HEK293 (cell line): ENCODE data around the gene C1QTNF1.

Experiments used
- BCL11A ChIP-seq: fragments of 450-650 bp; formaldehyde crosslinking; IDR thresholded peaks from 2 replicates; pipeline ENCODE4 v1.5.1; 2016; ENCODE audit warnings: low read depth, missing biosample characterization, missing genetic modification characterization
- KLF1 ChIP-seq: fragments of 450-650 bp; formaldehyde crosslinking; IDR thresholded peaks from 2 replicates; pipeline ENCODE4 v1.5.1; 2016; ENCODE audit warnings: missing biosample characterization, missing genetic modification characterization
- OSR2 ChIP-seq: fragments of 450-650 bp; formaldehyde crosslinking; IDR thresholded peaks from 2 replicates; pipeline ENCODE4 v1.5.1; 2016; ENCODE audit warnings: missing biosample characterization, missing genetic modification characterization
- PRDM1 ChIP-seq: fragments of 450-650 bp; formaldehyde crosslinking; IDR thresholded peaks from 2 replicates; pipeline ENCODE4; 2016; ENCODE audit warnings: missing biosample characterization, missing genetic modification characterization
- SP2 ChIP-seq: fragments of 450-650 bp; formaldehyde crosslinking; IDR thresholded peaks from 2 replicates; pipeline ENCODE4 v1.5.1; 2016; ENCODE audit warnings: missing biosample characterization, missing genetic modification characterization
- ZBTB20 ChIP-seq: fragments of 450-650 bp; formaldehyde crosslinking; IDR thresholded peaks from 2 replicates; pipeline ENCODE4 v1.5.1; 2016; ENCODE audit warnings: missing biosample characterization, missing genetic modification characterization
- ZFP37 ChIP-seq: fragments of 450-650 bp; formaldehyde crosslinking; IDR thresholded peaks from 2 replicates; pipeline ENCODE4 v1.5.1; 2016; ENCODE audit warnings: missing biosample characterization, missing genetic modification characterization
- ZNF121 ChIP-seq: fragments of 450-650 bp; formaldehyde crosslinking; IDR thresholded peaks from 2 replicates; pipeline ENCODE4 v1.5.1; 2016; ENCODE audit warnings: missing biosample characterization, missing genetic modification characterization
- ZNF133 ChIP-seq: fragments of 450-650 bp; formaldehyde crosslinking; IDR thresholded peaks from 2 replicates; pipeline ENCODE4 v1.5.1; 2016; ENCODE audit warnings: missing biosample characterization, missing genetic modification characterization
- ZNF138 ChIP-seq: fragments of 450-650 bp; formaldehyde crosslinking; IDR thresholded peaks from 2 replicates; pipeline ENCODE4 v1.5.1; 2016; ENCODE audit warnings: missing biosample characterization, missing genetic modification characterization, borderline replicate concordance
- ZNF175 ChIP-seq: fragments of 450-650 bp; formaldehyde crosslinking; IDR thresholded peaks from 2 replicates; pipeline ENCODE4 v1.5.1; 2016; ENCODE audit warnings: missing biosample characterization, missing genetic modification characterization
- ZNF2 ChIP-seq: fragments of 450-650 bp; formaldehyde crosslinking; IDR thresholded peaks from 2 replicates; pipeline ENCODE4 v1.5.1; 2016; ENCODE audit warnings: missing biosample characterization, missing genetic modification characterization
- ZNF239 ChIP-seq: fragments of 450-650 bp; formaldehyde crosslinking; IDR thresholded peaks from 2 replicates; pipeline ENCODE4 v1.5.1; 2016; ENCODE audit warnings: missing biosample characterization, missing genetic modification characterization
- ZNF248 ChIP-seq: fragments of 450-650 bp; formaldehyde crosslinking; IDR thresholded peaks from 2 replicates; pipeline ENCODE4 v1.5.1; 2017; ENCODE audit warnings: missing biosample characterization, missing genetic modification characterization
- ZNF311 ChIP-seq: fragments of 450-650 bp; formaldehyde crosslinking; IDR thresholded peaks from 2 replicates; pipeline ENCODE4 v1.5.1; 2017; ENCODE audit warnings: missing biosample characterization, missing genetic modification characterization, borderline replicate concordance
- ZNF324 ChIP-seq: fragments of 450-650 bp; formaldehyde crosslinking; IDR thresholded peaks from 2 replicates; pipeline ENCODE4 v1.5.1; 2016; ENCODE audit warnings: missing biosample characterization, missing genetic modification characterization
- ZNF394 ChIP-seq: fragments of 450-650 bp; formaldehyde crosslinking; IDR thresholded peaks from 2 replicates; pipeline ENCODE4 v1.5.1; 2016; ENCODE audit warnings: missing biosample characterization, missing genetic modification characterization, mild to moderate bottlenecking, moderate library complexity, borderline replicate concordance
- ZNF404 ChIP-seq: fragments of 450-650 bp; formaldehyde crosslinking; IDR thresholded peaks from 2 replicates; pipeline ENCODE4 v1.5.1; 2017; ENCODE audit warnings: missing biosample characterization, missing genetic modification characterization
- ZNF544 ChIP-seq: fragments of 450-650 bp; formaldehyde crosslinking; IDR thresholded peaks from 2 replicates; pipeline ENCODE4 v1.5.0; 2017; ENCODE audit warnings: missing biosample characterization, missing genetic modification characterization
- ZNF555 ChIP-seq: fragments of 450-650 bp; formaldehyde crosslinking; conservative IDR thresholded peaks from 2 replicates; pipeline ENCODE4 v1.5.1; 2017; ENCODE audit warnings: missing biosample characterization, mild to moderate bottlenecking, missing genetic modification characterization, inconsistent platforms
- ZNF610 ChIP-seq: fragments of 450-650 bp; formaldehyde crosslinking; IDR thresholded peaks from 2 replicates; pipeline ENCODE4 v1.5.1; 2016; ENCODE audit warnings: missing biosample characterization, missing genetic modification characterization, borderline replicate concordance
- ZNF623 ChIP-seq: fragments of 450-650 bp; formaldehyde crosslinking; IDR thresholded peaks from 2 replicates; pipeline ENCODE4 v1.5.1; 2016; ENCODE audit warnings: missing biosample characterization, missing genetic modification characterization
- ZNF626 ChIP-seq: fragments of 450-650 bp; sonication (Bioruptor Pico); formaldehyde crosslinking; IDR thresholded peaks from 2 replicates; pipeline ENCODE4 v1.5.1; 2018; ENCODE audit warnings: missing biosample characterization, missing genetic modification characterization, inconsistent platforms
- ZNF777 ChIP-seq: fragments of 450-650 bp; formaldehyde crosslinking; IDR thresholded peaks from 2 replicates; pipeline ENCODE4 v1.5.1; 2017; ENCODE audit warnings: missing biosample characterization, missing genetic modification characterization, borderline replicate concordance
- ZNF791 ChIP-seq: fragments of 450-650 bp; formaldehyde crosslinking; IDR thresholded peaks from 2 replicates; pipeline ENCODE4 v1.5.1; 2016; ENCODE audit warnings: missing biosample characterization, missing genetic modification characterization
- ZSCAN23 ChIP-seq: fragments of 450-650 bp; formaldehyde crosslinking; IDR thresholded peaks from 2 replicates; pipeline ENCODE4 v1.5.1; 2016; ENCODE audit warnings: missing biosample characterization, missing genetic modification characterization
- TF ChIP-seq, protein P1 (sequence below): fragments of 450-650 bp; formaldehyde crosslinking; IDR thresholded peaks from 2 replicates; pipeline ENCODE4 v1.5.1; 2017; ENCODE audit warnings: missing biosample characterization, missing genetic modification characterization
- TF ChIP-seq, protein P2 (sequence below): fragments of 450-650 bp; formaldehyde crosslinking; IDR thresholded peaks from 2 replicates; pipeline ENCODE4 v1.5.1; 2016; ENCODE audit warnings: missing biosample characterization, missing genetic modification characterization
- TF ChIP-seq, protein P3 (sequence below): fragments of 450-650 bp; formaldehyde crosslinking; IDR thresholded peaks from 2 replicates; pipeline ENCODE4 v1.5.1; 2016; ENCODE audit warnings: missing biosample characterization, missing genetic modification characterization
- TF ChIP-seq, protein P4 (sequence below): fragments of 450-650 bp; formaldehyde crosslinking; IDR thresholded peaks from 2 replicates; pipeline ENCODE4 v1.5.1; 2016; ENCODE audit warnings: missing biosample characterization, missing genetic modification characterization
- TF ChIP-seq, protein P5 (sequence below): fragments of 450-650 bp; formaldehyde crosslinking; IDR thresholded peaks from 2 replicates; pipeline ENCODE4 v1.5.1; 2017; ENCODE audit warnings: missing biosample characterization, missing genetic modification characterization

The C1QTNF1 gene

DNA sequence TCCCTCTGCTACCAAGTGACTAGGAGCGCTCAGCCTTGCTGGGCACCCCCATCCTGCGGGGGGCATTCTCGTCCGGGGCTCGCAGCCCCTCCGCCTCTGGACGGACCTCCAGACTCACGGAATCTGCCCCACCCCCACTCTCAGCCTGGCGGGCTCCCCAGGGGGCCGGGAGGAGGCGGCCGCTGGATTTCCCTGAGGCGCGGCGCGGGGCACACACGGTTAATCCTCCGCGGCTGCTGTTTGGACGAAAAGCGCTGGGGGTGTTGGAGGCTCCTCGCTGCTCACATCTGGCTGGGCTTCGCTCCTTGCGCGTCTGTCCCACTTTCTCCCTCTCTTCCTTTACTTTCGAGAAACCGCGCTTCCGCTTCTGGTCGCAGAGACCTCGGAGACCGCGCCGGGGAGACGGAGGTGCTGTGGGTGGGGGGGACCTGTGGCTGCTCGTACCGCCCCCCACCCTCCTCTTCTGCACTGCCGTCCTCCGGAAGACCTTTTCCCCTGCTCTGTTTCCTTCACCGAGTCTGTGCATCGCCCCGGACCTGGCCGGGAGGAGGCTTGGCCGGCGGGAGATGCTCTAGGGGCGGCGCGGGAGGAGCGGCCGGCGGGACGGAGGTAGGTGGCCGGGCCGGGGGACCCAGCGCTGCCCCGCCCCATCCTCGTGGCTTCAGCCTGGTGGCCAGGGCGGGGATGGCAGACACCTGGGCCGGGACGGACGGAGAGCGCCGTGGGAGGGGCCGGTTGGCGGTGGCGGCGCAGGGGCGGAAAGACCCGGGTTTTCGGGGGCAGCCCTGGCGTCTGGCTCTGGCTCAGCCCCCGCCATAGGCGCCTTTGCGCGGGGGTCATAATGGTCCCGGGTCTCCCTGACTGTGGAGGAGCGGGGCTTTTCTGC lies at the start of gene C1QTNF1 (continued):
- TF ChIP-seq, protein P1, sequence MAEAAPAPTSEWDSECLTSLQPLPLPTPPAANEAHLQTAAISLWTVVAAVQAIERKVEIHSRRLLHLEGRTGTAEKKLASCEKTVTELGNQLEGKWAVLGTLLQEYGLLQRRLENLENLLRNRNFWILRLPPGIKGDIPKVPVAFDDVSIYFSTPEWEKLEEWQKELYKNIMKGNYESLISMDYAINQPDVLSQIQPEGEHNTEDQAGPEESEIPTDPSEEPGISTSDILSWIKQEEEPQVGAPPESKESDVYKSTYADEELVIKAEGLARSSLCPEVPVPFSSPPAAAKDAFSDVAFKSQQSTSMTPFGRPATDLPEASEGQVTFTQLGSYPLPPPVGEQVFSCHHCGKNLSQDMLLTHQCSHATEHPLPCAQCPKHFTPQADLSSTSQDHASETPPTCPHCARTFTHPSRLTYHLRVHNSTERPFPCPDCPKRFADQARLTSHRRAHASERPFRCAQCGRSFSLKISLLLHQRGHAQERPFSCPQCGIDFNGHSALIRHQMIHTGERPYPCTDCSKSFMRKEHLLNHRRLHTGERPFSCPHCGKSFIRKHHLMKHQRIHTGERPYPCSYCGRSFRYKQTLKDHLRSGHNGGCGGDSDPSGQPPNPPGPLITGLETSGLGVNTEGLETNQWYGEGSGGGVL (tag by site-specific recombination): peak; percentile 58
- TF ChIP-seq ZFP37 (tag by site-specific recombination): peak; percentile 33; the same call in 1 of the 2 replicates
- TF ChIP-seq SP2 (tag by site-specific recombination): peak; percentile 69
- no peak for TF ChIP-seq ZNF324
- peak; percentile 84 for TF ChIP-seq PRDM1 (tag by site-specific recombination)
- no peak for TF ChIP-seq ZNF555 (tag by site-specific recombination)
- no peak; the same call in 1 of the 2 replicates for TF ChIP-seq ZSCAN23
- TF ChIP-seq ZNF626 (tag by site-specific recombination): no peak
- TF ChIP-seq ZNF404 (tag by site-specific recombination): no peak
- no peak for TF ChIP-seq ZNF544 (tag by site-specific recombination)
- no peak for TF ChIP-seq ZNF121 (tag by site-specific recombination)
- TF ChIP-seq, protein P2, sequence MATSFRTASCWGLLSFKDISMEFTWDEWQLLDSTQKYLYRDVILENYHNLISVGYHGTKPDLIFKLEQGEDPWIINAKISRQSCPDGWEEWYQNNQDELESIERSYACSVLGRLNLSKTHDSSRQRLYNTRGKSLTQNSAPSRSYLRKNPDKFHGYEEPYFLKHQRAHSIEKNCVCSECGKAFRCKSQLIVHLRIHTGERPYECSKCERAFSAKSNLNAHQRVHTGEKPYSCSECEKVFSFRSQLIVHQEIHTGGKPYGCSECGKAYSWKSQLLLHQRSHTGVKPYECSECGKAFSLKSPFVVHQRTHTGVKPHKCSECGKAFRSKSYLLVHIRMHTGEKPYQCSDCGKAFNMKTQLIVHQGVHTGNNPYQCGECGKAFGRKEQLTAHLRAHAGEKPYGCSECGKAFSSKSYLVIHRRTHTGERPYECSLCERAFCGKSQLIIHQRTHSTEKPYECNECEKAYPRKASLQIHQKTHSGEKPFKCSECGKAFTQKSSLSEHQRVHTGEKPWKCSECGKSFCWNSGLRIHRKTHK (tag by site-specific recombination): no peak
- no peak; the same call in 1 of the 2 replicates for TF ChIP-seq ZNF394 (tag by site-specific recombination)
- TF ChIP-seq ZBTB20 (tag by site-specific recombination): no peak
- no peak for TF ChIP-seq ZNF791 (tag by site-specific recombination)
- no peak for TF ChIP-seq ZNF239 (tag by site-specific recombination)
- no peak for TF ChIP-seq ZNF138
- TF ChIP-seq ZNF2 (tag by site-specific recombination): no peak; the same call in 1 of the 2 replicates
- TF ChIP-seq, protein P3, sequence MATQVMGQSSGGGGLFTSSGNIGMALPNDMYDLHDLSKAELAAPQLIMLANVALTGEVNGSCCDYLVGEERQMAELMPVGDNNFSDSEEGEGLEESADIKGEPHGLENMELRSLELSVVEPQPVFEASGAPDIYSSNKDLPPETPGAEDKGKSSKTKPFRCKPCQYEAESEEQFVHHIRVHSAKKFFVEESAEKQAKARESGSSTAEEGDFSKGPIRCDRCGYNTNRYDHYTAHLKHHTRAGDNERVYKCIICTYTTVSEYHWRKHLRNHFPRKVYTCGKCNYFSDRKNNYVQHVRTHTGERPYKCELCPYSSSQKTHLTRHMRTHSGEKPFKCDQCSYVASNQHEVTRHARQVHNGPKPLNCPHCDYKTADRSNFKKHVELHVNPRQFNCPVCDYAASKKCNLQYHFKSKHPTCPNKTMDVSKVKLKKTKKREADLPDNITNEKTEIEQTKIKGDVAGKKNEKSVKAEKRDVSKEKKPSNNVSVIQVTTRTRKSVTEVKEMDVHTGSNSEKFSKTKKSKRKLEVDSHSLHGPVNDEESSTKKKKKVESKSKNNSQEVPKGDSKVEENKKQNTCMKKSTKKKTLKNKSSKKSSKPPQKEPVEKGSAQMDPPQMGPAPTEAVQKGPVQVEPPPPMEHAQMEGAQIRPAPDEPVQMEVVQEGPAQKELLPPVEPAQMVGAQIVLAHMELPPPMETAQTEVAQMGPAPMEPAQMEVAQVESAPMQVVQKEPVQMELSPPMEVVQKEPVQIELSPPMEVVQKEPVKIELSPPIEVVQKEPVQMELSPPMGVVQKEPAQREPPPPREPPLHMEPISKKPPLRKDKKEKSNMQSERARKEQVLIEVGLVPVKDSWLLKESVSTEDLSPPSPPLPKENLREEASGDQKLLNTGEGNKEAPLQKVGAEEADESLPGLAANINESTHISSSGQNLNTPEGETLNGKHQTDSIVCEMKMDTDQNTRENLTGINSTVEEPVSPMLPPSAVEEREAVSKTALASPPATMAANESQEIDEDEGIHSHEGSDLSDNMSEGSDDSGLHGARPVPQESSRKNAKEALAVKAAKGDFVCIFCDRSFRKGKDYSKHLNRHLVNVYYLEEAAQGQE (tag by site-specific recombination): 0 out of 2 replicates have a peak, but pooled peaks have one; percentile 26
- no peak for TF ChIP-seq ZNF175
- peak; percentile 51 for TF ChIP-seq KLF1 (tag by site-specific recombination)
- TF ChIP-seq, protein P4, sequence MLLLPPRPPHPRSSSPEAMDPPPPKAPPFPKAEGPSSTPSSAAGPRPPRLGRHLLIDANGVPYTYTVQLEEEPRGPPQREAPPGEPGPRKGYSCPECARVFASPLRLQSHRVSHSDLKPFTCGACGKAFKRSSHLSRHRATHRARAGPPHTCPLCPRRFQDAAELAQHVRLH (tag by site-specific recombination): no peak
- TF ChIP-seq, protein P5, sequence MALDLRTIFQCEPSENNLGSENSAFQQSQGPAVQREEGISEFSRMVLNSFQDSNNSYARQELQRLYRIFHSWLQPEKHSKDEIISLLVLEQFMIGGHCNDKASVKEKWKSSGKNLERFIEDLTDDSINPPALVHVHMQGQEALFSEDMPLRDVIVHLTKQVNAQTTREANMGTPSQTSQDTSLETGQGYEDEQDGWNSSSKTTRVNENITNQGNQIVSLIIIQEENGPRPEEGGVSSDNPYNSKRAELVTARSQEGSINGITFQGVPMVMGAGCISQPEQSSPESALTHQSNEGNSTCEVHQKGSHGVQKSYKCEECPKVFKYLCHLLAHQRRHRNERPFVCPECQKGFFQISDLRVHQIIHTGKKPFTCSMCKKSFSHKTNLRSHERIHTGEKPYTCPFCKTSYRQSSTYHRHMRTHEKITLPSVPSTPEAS (tag by site-specific recombination): 0 out of 2 replicates have a peak, but pooled peaks have one; percentile 53
- no peak for TF ChIP-seq ZNF777 (tag by site-specific recombination)
- TF ChIP-seq ZNF133: no peak
- no peak for TF ChIP-seq ZNF311
- no peak for TF ChIP-seq BCL11A (tag by site-specific recombination)
- TF ChIP-seq ZNF248 (tag by site-specific recombination): no peak
- peak; percentile 7; the same call in 1 of the 2 replicates for TF ChIP-seq OSR2
- TF ChIP-seq ZNF610 (tag by site-specific recombination): no peak
- TF ChIP-seq ZNF623 (tag by site-specific recombination): no peak
